Right forelimb (tissue), 1 donor: Measurements from ENCODE around the gene REXO4.
A peak's percentile ranks its signal among the peaks of the same experiment; 100 is the strongest.
"Not testable (repeated sequence)": the region's sequence is repeated elsewhere in the genome, so short reads cannot be mapped to it uniquely, and the experiment has no call there.

ENCODE experiments used
- DNase-seq: peaks from one replicate; pipeline ENCODE4 v3.0.0-alpha.2; 2018

The REXO4 gene

DNA sequence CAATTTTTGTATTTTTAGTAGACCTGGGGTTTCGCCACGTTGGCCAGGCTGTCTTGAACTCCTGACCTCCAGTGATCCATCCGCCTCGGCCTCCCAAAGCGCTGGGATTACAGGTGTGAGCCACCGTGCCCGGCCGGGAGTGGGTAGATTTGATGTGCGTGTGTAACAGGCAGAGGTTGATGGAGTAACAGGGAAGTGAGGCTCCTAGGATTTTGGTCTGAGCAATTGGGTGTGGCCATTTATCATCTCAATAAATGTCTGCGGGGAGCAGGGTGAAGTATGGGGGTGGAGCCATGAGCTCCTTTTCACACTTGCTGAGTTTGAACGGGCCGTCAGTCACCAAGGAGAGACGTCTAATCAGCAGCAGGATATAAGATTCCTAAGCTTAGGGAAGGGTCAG, 1.2 kb upstream of the REXO4 start:
- no peak for DNase-seq

GRCh38 chr9:133415170-133415569, 2.6 kb downstream of the REXO4 start:
- DNase-seq = no peak

DNA sequence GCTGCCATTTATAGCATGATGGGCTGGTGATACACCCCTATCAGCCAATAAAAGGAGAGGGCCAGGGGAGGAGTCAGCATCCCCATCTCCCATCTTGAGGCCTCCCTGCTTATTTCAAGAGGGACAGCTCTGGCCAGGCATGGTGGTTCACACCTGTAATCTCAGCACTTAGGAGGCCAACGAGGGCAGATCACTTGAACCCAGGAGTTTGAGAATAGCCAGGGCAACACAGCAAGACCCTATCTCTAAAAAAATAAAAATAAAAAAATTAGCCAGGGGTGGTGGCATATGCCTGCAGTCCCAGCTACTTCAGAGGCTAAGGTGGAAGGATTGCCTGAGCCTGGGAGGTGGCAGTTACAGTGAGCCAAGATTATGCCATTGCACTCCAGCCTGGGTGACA, 9.8 kb downstream of the REXO4 start:
- DNase-seq = no peak

GRCh38 chr9:133406480-133407307, 11.1 kb downstream of the REXO4 start:
- DNase-seq = peak; percentile 77

DNA sequence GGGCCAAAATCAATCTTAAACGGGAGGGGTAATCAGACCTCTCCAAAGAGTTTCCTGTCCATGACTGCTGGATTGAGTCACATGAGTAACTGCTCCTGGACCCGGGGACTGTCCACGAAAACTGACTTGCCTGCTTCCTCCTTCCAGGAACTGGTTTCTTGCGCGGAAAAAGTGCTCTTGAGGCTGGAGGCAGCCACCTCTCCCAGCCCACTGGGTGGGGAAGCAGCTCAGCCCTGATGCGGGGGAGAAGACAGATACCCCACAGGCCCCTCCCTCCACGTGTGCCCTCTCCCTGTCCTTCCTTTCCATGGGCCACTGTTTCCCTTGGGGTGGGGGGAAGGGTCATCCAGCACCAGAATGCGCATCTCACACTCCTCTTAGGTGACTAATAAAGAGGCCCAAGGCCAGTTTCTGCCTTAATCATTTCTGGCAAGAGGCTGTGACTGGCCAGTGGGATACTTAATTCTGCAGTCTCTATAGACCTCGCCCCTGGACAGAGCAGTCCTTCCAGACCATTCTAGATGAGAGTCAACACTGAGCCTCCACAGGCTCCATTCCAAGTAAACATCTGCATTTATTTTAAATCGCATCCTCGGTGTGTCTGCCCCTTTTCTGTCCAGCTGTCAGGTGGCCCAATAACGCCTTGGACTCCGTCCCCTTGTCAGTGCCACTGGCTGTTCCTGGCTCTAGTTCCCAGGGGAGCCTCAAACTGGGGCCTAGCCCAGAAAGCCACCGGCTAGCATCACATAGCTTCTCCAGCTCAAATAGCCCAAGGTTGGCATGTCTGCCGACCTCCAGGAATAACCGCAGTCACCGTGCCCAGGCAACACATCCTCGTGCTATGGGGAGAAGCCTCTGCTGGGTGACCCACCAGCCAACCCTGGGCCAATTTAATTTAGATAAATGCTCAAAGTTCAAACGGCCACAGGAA, 12.0 kb downstream of the REXO4 start:
- DNase-seq = no peak

GRCh38 chr9:133404454-133405002, 13.3 kb downstream of the REXO4 start:
- DNase-seq = no peak

DNA sequence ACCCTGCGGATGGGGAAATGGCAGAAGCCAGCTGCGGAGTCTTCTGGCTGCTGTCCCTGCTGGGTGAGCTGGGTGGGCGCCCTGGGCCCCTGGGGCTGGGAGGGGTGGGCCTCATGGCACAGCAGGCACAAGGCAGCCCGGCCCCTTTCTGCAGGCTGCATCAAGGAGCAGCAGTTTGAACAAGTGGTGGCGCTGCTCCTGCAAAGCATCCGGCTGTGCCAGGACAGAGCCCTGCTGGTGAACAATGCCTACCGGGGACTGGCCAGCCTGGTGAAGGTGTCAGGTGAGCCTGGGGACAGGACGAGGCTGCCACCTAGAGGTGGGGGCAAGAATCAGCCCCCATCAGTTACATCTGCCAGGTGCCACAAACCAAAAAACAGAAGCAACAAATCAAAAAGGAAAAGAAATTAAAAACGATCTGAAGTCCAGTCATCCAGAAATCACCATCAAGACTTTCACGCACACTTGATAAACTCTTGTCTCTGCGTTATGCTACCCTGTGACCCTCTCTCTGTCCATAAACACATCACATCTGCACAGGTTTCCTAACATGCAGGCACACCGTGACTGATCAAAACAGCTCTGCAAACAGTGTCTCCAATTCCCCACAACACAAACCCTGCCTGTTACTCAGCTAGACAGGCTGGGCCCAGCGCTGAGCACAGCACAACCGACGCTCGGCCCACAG, 13.9 kb downstream of the REXO4 start:
- no peak for DNase-seq

GRCh38 chr9:133402689-133403088, 15.1 kb downstream of the REXO4 start:
- DNase-seq = no peak

- DNase-seq = no peak
These were observed 16.2 kb downstream of the REXO4 start for GRCh38 chr9:133401588-133401987.

DNA sequence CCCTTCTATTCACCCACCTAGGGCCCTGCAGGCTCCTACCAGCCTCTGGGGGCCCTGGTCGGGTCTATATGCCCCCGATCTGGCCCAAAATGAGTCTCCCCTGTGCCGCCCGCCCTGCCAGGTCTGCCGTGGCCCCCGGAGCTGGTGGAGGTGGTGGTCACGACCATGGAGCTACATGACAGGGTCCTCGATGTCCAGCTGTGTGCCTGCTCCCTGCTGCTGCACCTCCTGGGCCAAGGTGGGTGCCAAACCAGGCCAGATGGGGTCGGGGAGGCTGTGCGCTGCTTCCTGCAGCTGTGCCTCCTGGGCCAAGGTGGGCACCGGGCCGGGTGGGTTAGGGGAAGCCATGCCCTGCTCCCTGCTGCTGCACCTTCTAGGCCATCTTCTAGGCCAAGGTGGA, 17.5 kb downstream of the REXO4 start:
- no peak for DNase-seq

DNA sequence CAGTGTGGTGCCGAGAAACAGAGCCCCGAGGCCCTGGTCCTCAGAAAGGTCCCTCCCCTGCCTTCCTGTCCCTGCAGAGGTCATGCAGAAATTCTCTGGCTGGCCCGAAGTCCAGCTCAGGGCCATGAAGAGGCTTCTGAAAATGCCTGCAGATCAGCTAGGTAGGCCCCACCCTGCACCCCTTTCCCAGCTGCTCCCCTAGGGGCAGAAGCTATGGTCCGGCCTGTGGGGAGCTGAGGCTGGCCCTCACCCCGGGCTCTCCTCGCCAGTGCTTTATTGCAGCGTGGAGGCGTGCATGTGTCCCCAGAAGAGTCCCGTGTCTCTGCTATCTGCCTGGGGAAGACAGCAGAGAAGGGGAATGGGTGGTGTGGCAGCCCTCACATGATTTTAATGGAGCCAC, 19.9 kb downstream of the REXO4 start:
- DNase-seq = no peak

DNA sequence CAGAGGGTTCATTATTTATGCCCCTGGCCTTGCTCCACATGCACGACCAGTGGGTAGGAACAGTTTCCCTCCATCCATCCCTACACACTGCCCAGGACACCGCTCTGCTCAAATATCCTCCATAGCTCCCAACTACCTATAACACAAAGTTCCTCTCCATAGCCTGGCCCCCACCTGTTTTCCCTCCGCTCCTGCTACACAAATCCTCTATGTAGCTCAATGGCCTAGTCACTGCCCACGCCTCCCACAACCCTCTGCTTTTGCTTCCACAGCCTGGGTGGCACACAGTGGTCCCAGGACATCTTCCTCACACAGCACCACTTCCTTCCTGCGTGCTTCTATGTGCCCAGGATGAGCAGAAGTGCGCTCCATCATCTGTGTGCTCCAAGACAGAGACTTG, 20.4 kb downstream of the REXO4 start:
- DNase-seq = no peak

DNA sequence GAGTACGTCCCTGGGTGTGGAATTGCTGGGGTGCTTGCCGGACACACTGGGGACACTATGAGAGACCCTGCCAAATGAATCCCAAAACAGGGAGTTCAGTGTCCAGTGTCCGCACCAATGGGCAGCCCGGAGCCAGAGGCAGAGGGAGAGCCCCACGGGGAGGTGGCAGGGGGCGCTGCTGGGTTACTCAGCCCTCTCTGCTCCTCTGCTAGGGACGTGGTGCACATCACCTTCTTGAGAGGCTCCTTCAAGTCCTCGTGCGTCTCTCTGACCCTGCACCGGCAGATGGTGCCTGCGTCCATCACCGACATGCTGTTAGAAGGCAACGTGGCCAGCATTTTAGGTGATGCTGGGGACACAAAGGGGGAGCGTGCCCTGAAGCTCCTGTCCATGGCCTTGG, 20.9 kb downstream of the REXO4 start:
- no peak for DNase-seq

DNA sequence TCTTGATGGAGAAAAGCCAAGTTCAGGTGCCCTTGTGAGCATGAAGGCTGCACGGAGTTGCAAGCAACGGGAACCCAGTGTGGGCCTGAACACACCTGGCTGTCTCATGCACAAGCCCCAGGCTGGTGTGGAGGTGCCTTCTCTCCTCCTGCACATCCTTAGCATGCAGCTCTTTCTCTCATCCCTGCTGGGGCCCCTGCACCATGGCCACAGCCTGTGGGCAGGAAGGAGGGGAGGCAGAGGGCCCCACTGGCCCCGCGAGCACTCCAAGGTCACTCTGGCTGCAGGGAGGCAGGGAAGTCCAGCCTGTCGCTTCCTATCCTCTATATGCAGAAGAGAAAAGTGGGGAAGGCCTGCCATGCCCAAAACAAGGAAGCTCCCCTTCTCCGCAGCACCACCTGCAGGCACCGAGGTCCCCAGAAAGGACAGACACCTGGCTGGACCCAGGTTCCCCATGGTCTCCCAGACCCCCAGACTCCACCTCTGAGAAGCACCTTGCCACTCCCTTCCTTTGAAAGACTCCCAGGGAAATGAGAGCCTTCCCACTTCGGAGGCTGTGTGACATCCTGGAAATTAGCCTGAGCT, 23.0 kb downstream of the REXO4 start:
- no peak for DNase-seq

- no peak for DNase-seq
These were observed 24.4 kb downstream of the REXO4 start for GRCh38 chr9:133393399-133393798.

DNA sequence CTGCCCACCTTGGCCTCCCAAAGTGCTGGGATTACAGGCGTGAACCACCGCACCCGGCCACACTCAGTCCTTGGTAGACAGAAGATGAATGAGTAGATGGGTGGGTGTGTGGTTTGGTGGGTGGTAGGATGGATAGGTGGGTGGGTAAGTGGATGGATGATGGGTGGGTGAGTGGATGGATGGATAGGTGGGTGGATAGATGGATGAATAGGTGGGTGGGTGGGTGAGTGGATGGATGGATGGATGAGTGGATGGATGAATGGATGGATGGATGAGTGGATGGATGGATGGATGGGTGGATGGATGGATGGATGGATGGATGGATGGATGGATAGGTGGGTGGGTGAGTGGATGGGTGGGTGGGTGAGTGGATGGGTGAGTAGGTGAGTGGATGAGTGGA, 25.5 kb downstream of the REXO4 start:
- not testable (repeated sequence) for DNase-seq

GRCh38 chr9:133391449-133391848, 26.4 kb downstream of the REXO4 start:
- not testable (repeated sequence) for DNase-seq

DNA sequence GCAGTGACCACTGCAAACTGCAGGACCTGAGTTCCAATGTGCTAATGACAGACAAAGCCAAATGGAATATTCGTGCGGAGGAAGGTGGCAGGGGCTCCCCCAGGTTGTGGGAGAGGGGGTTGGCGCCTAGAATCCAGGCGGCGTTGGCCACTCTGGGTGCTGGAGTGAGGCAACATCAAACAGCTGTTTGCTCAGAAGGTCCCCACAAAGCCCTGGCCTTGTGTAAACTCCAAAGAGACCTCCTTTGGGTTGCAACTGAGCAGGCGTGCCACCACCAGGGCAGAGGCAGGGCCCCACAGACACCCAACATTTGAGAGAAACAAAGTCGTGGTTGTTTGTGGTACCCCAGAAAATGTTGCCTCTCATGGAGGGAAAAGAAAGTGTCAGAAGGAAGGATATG, 27.1 kb downstream of the REXO4 start:
- DNase-seq = no peak

- DNase-seq = no peak
These were observed 28.2 kb downstream of the REXO4 start for GRCh38 chr9:133389562-133389961.

DNA sequence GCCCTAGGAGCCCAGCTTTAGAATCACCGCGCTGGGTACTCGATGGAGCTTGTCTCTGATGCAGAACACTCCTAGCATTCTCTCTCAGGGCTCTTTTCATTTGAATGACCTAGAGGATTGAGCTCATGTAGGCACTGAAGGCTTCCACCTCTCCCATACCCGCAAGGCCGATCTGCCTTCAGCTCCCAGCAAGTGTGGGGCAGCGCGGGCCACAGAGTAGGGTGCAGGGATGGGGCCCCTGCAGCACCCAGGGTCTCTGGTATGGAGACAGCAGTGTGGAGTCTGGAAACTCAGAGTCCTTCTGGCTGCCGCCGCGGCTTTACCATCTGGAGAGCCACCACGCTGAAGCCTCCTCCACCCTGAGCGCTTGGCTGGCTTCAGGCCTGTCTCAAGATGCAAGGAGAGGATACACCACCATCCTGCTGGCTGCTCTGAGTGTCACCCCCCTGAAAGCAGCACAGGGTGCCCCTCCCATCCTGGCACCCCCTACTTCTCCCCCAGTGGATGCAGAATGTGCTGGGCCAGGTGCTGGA, 28.7 kb downstream of the REXO4 start:
- DNase-seq = no peak

DNA sequence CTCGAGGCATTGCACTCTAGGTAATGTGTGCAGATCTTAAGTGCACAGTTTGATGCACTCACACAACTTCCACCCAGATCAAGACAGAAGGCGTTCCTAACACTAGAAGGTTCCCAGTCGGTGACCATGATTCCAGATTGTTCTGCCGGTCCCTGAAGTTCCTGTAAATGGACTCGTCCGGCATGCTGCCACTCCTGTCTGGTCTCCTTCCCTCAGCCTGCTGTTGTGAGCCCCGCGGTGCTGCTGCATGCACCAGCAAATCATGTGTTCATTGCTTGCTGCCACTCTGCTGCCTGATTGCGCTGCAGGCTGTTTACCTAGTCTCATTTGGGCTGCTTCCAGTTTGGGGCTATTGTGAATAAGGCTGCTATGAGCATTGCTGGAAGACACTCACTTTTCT, 30.1 kb downstream of the REXO4 start:
- DNase-seq = no peak

DNA sequence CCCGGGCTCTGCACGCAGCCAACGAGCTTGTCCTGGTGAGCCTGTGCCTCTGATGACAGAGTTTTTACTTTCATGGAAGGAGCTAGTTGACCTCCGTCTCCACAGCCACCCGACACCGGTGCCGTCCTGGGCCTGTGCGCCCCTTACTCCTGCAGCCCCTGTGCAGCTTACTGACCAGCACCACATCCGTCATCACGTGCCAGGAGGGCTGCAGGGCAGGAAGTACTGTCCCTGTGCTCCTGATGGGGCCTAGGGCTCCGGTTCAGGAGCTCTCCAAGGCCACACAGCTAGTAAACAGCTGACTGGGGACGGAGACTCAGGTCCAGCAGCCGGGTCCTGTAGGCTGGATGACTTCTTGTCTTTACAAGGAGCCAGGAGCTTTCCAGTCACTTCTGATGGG, 31.5 kb downstream of the REXO4 start:
- no peak for DNase-seq
